COLO668 (cell line): ENCODE data around the gene TMEM114.

Experiments used
- DNase-seq: peaks from one replicate; lab custom pipeline; 2025; ENCODE audit not compliant: unreplicated experiment; lab: John Stamatoyannopoulos, UW

TMEM114 gene

DNA sequence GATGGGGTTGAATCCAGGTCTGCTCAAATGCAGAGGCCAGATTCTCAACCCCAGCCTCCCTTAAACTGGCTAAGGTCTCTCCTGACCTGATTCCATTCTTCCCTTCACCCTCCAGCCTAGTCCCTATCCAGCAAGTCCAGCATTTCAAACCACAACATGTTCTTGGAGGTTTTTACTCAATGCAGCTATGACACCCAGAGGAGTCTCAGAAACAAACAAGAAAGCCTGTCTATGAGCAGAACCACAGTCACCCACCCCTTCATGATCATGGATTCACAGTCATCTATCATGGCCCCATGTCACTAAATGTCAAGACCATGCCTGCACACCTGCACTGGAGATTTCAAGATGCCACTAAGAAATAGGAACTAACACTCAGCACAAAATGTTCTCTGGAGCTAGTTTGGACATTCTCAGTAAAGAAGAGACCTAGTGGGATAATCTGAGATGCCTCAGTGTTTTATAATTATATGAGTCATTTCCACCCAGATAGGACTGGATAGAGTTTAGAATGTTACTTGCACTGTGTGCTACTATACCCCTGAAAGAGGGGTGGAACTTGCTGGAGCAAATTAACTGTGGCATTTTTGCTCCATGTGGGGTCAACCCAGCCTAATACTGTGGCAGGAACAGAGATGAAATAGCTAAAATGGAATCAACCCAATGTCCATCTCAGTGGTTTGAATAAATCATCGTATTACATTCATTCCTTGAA, 21.7 kb upstream of the TMEM114 start:
- no peak for DNase-seq

DNA sequence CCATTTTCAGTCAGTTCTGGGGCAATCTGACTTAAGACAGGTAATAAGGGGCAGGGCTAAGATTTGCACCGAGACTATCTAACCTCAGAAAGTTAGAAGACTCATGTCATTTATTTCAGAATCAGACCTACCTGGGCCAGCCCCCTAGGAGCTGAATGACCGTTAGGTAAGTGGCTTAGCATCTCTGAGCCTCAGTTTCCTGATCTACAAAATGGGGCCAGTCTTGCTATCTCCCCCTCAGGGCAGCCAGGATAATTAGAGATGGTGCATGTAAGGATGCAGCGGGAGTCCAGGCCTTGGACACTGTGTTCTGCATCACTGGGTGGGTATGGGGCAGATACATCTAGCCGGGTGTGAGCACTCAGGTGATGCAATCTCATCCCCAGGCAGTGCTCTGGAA, 20.8 kb upstream of the TMEM114 start:
- no peak for DNase-seq

DNA sequence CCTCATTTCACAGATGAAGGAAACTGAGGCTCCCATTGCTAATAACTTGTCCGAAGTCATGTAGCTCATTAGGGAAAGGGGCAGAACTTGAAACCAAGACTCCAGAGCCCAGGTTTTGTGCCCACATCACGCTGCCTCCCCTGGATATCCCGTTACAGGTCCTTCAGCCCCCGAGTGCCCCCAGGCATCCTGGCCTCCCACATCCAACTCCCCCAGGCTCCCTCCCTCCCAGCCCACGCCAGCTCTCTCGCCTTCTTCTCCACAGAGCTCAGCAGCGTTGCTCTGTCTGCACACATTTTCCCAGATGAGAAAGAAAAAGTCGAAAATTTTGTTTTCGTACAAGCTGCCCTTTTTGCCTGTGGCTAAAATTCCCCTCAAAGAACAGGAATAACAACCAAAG, 16.9 kb upstream of the TMEM114 start:
- DNase-seq = no peak

DNA sequence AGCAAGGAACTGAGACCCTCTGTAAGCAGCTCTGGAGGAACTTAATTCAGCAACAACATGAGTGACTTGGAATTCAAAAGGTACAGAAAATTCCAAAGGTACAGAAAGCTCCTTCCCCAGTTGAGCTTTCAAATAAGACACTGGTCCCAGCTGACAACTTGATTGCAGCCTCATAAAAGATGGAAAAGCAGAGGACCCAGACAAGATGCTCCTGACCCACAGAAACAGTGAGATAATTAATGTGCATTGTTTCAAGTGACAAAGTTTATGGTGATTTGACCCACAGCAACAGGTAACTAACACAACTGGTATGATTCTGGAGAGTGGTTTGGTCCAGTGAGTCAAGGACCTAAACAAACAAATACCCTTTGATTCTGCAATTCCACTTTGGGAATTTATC, 15.2 kb upstream of the TMEM114 start:
- DNase-seq = no peak

DNA sequence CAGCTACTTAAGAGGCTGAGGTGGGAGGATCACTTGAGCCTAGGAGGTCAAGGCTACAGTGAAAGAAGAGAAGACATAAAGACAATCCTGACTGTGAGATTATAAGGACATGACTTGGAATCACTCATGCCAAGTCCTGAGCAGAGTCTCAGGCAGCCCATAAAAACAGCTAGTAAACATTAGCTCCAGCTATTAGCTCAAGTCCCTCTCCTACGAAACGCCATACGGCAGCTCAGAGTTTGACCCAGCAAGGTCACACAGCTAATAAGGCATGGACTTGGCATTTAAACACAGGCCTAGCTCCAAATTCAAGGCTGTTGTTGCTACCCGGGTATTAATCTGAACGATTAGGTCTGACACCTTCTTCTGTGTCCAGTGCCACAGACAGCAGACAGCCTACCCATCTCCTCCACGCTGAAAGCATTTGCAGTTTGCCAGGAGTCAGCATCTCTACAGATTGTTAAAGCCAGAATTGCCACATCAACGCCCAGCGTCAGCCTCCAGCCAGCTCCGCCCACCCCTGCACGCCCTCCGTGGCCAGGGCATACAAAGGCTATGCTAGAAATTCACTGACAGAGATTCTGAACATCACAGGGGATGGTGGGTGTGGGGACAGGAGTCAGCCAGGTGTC, 9.9 kb upstream of the TMEM114 start:
- DNase-seq = no peak

DNA sequence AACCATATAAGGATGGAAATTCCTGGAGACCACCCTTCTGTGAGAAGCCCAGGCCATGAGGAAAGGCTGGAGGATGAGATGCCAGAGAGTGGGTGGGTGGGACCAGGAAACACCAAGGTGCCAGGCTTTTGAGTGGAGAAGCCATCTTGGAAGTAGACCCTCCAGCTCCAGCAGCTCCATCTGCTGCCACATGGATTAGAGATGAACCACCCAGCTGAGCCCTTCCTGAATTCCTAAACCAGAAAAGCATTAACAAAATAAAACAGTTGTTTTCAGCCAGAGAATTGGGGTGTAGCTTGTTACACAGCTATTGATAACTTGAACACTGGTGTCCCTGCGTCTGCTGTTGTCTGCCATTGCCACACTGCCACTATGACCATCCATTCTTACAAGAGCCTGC, 6.3 kb upstream of the TMEM114 start:
- no peak for DNase-seq

DNA sequence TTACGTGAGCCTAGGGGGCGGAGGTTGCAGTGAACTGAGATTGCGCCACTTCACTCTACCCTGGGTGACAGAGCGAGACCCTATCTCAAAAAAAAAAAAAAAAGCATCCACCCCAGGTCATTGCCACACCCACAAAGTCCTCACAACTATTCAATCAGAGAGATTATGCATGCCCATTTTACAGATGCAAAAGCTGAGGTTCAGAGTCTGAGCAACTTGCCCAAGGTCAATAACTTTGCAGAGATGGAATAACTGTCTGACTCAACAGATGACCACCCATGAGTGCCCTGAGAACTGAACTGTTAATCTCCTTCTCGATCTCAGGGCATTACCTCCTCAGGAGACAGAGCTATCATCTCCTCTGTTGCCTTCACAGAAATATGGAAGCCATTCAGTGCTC, 5.5 kb upstream of the TMEM114 start:
- no peak for DNase-seq

DNA sequence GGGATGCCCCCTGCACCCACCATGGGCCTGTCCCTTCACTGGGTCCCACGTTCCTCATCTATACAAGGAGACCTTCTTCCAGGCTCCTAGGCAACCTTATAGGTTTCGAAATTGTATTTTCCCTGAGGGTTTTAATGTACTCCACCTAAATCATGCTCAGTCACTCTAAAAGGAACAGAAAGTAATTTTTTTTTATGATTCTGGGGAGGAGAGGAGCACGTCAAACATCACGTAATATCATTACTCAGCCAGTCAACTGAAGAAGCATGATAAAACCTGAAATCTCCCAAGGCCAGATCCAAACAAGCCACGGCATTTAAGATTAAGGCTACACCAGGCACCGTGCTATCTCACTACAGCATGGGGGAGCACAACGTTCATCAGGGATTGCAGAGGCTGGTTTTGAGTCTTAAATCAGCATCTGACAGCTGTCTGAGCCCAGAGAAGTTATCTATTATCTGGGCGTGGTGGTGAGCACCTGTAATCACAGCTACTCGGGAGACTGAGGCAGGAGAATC, 3.9 kb upstream of the TMEM114 start:
- DNase-seq = no peak

DNA sequence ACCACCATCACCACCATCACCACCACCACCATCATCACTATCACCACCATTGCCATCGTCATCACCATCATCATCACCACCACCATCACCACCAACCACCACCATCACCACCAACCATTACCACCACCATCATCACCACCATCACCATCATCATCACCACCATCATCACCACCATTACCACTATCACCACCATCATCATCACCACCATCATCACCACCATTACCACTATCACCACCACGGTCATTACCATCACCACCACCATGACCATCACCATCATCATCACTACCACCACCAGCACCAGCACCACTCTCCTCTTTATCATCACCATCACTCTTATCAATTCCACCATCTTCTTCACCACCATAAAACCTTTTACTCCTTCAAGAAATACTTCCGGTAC, 1.1 kb upstream of the TMEM114 start:
- DNase-seq = no peak

DNA sequence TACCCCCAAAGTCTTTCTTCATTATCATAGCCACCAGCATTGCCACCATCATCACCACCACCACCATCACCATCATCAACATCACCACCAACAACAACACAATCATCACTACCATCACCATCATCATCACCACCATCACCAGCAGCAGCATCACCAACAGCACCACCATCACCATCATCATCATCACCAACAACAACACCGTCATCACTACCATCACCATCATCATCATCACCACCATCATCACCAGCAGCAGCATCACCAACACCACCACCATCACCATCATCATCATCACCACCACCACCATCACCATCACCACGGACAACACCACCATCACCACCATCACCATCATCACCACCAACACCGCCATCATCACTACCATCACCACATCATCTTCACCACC, 500 bp upstream of the TMEM114 start:
- no peak for DNase-seq

DNA sequence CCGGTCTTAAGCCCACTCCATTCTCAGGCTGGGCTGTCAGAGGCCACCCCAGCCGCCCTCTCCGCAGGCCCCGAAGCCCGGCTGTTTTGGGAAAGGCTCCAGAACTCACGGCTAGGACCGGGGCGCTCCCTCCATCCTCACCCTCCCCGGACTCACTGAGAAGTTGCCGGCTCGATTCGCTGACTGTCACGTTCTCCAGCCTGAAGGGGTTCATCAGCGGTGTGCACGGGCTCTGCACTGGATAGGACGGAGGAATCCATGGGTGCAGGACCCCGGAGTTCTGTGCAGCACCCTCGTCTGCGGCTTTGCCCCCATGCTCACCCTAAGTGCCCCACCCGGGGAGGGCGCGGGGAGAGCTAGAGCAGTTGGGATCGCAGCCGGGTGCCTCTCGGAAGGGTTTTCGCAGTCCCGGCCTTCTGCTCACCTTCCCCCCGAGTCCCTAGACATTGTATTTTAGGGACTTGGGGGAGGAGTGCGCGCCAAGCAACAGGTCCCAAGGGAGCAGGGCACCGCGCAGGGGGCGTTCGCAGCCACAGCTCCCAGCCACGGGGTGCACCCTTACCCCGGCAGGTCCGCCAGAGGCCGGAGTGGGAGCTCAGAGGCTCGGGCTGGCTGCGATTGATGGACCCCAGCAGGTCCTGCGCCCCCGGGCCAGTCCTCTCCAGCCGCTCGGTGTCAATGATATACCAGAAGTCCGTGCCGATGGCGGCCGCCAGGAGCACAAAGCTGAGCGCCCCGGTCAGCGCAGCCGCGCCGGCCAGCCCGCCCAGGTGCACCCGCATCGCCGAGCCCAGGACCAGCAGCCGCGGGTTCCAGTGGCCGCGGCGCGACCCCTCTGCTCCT, 1.0 kb downstream of the TMEM114 start:
- DNase-seq = peak; percentile 46

DNA sequence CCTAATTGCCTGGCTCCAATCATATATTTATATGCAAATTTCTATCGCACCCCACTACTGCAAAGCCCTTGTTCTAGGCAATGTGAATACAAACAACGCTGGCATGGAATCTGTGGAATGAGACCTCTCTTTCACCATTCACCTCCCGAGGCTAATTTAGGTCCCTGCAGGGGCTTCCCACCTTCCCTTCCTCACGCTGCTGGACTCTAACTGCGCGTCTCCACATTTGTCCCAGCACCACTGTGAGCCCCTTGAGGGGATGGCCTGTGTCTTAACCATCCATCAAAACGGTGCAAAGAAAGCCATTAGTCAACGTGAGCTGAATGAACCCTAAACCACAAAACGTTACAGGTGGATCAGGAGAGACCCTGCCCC, 1.6 kb downstream of the TMEM114 start:
- no peak for DNase-seq

DNA sequence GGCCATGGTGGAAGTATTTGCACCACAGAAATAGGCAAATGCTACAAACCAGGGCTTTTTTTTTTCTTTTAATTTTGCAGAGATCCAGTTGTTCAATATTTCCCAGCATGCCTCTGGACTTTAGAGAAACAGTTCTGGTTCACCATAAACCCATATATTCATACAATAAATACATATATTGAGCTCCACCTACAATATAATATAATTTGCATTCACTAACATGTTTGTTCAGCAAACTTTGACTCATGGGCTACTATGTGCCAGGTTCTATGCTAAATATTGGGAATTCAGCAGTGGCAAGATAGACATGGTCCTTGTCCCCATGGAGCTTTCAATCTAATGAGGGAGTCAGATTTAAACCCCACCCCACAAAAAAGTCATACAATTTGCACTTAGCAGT, 3.2 kb downstream of the TMEM114 start:
- no peak for DNase-seq

DNA sequence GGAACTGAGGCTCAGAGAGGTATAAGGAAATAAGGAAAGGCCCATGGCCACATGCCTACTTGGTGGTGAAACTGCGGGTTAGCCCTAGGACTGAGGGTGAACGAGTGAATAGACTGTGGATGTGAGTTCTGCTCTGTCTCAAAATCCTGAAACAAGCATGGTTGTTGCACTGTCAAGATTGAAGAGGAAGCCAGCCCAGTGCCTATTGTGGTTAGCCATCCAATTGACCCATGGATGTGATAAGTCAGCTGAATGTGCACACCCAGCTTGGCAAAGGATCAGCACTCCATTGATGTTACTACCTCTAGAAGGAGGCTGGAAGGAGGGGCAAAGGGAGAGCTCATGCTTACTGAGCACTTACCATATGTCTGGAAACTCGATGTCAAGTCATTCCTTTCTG, 4.5 kb downstream of the TMEM114 start:
- DNase-seq = no peak

DNA sequence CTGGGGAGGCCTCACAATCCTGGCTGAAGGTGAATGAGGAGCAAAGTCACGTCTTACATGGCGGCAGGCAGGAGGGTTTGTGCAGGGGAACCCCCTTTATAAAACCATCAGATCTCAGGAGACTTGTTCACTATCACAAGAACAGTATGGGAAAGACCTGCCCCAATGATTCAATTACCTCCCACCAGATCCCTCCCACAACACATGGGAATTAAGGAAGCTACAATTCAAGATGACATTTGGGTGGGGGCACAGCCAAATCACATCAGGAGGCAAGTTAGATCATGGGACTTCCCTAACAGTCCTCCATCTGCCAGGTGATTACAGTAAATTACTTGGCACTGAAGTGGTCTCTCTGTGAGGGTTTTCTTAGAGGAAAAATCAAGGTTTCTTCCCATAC, 5.3 kb downstream of the TMEM114 start:
- no peak for DNase-seq

DNA sequence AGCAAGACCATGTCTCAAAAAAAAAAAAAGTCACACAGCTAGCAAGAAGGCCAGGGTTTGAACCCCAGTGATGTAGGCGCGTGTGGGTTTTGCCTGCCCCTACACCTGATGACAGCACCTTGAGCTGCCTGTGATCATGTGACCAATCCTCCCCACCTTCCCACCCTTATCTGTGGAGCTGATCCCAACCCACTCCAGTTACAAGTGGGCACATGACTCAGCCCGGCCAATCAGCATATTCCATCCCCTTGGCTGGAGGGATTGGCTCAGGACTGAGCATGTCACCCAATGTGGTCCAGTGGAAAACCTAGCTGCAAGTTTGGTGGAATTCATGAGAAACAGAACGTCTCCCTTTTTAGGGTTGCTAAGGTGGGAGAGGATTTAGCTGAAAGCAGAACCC, 6.6 kb downstream of the TMEM114 start:
- peak; percentile 33 for DNase-seq

DNA sequence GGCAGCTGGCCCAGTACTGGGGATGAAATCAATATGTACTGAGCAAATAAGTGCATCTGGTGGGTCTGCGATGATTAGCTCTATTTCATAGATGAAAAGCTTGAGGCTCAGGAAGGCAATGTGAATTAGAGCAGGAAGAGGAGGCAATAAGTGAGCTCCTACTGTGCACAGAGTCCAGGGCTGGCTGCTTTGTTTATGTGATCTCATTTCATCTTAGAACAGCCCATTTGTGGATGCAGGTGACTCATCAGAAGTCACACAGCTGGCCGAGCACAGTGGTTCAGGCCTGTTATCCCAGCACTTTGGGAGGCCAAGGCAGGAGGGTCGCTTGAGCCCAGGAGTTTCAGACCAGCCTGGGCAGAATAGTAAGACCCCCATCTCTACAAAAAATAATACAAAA, 7.1 kb downstream of the TMEM114 start:
- peak; percentile 69 for DNase-seq

DNA sequence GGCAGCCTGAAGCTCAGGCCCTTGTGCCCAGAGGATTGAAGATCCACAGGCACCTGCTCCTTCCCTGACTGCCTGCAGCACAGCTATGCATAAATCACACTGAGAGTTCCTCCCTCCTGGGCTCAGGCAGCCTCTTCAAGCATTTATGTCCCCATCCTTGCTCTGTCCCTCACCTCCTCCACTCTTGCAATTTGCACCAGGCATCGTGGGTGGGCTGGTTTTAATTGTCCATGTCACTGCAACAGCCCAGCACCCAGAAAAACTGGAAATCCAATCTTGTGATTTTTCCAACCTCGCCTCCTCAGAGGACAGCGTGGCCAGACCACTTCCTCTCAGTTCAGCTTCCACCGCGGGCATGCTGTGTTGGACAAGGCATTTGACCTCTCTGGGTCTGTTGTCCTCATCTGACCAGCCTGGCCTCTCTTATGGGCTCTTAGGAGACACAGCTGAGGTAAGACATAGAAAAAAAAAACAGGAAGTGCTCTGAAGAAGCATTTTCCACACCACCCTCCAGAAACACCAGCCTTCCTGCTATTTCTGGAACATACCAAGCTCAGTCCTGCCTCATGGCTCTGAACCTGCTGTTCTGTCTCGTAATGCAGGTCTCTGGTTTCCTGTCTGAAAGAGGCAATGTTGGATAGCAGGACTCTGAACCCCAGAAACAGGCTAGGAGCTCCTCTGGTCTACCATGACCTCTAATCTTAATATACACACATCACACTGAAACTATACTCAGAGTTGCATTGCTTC, 8.3 kb downstream of the TMEM114 start:
- DNase-seq = no peak

DNA sequence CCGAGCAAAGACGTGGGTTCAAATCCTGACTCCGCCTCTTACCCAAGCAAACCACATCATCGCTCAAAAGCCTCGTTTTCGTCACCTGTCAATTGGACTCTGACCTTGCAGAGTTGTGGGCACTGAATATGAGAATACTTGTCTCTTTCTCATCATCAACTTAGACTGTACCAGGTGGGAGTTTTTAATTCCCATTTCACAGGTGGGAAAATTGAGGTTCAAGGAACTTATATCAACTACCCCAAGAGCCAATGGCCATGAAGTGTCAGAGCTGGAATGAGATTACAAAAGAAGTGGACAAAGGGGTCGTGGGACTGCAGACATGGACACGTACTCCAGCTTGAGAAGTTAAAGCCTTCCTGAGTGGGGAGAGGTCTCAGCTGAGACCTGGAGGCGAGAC, 10.8 kb downstream of the TMEM114 start:
- DNase-seq = no peak

DNA sequence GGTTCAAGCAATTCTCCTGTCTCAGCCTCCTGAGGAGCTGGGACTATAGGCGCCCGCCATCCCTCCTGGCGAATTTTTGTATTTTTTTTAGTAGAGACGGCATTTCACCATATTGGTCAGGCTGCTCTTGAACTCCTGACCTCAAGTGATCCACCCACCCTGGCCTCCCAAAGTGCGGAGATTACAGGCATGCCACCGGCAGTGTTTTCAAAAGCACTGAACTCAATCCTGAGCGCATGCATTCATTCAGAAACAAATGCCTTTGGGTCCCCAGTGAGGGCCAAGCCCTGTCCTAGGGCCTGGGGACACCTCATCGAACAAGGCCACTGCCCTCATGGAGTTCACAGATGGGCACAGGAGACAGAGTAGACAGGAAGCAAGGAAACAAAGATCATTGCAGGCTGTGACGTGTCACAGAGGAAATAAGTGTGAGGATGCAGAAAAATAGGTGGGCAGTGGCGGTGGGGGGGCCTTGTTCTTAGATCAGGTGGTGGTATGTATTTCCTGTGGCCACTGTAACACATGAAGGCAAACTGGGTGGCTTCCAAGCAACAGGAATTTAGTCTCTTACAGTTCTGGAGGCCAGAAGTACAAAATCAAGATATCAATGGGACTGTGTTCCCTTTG, 12.5 kb downstream of the TMEM114 start:
- no peak for DNase-seq
